DMS153 treated with DMSO at 0.1 percent for 48 hours (cell line): ENCODE data around the gene OR11A1.

Source experiments
- DNase-seq: peaks from one replicate; lab custom pipeline; 2025; ENCODE audit not compliant: unreplicated experiment; lab: John Stamatoyannopoulos, UW

Gene OR11A1

GRCh38 chr6:29399525-29399924, 57.3 kb downstream of the OR11A1 start:
- no peak for DNase-seq

- no peak for DNase-seq
Observed at GRCh38 chr6:29395331-29395730, 61.5 kb downstream of the OR11A1 start, which contains the start of gene OR12D2. Gene OR12D2, plus strand, starts transcription at chr6:29395631. Its CDS starts 1,069 bp downstream, at chr6:29396700.

DNA sequence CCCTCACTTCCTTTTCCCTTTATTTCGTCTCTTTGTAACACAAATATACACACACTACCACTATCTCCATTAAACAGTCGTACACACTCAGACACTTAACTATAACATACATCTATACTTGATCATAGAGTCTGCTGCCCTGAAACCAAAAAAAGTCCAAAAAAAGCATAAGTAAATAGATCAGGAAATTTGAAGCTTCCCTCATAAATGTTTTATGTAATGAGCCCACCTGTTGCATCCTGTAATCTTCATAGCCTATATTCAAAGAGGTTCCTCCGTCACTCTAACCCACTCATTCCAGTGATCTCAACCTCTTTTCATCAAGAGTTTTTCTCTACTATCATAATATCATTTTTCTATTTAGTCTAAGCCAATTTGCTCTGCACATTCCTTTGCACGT, 68.3 kb downstream of the OR11A1 start:
- DNase-seq, result no peak

- no peak for DNase-seq
Observed at GRCh38 chr6:29376003-29376402, 80.9 kb downstream of the OR11A1 start.
